ENCODE measurements around the gene ZNF79.

ZNF79 gene

GRCh38 chr9:127423934-127424675 is at the start of gene ZNF79:
Gene ZNF79 (plus strand): TSS chr9:127424382. CDS start chr9:127424788, 406 bp downstream.
- DNase-seq: peak; percentile 80

DNA sequence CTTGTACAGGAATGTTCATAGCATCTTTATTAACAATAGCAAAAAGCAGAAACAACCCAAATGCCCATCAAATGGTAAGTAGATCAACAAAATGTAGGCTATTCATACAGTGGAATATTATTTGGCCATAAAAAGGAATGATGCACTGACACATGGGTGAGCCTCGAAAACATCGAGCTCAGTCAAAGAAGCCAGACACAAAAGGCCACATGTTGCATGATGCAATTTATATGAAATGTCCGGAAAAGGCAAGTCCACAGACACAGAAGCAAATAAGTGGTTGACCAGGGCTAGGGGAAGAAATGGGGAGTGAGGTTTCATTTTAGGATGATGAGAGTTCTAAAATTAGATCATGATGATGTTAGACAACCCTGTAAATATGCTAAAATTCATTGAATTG is 43.7 kb upstream of the ZNF79 start:
- no peak for DNase-seq

DNA sequence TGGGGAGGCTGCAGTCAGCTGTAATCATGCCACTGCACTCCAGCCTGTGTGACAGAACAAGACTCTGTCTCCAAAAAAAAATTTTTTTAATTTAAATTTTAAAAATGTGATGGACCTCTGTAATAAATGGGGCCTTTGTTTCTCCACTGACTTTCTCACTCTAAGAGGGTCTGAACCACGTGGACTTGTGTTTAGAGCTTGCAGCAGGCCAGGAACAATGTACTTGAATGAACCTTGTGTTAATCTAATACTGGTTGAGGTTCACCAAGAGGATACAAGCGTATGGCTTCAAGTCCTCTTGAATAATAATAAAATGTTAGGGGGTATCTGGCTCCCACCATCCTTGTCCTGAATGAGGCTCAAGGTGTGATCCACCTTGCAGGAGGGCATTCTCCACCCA is 41.6 kb upstream of the ZNF79 start:
- DNase-seq: no peak

DNA sequence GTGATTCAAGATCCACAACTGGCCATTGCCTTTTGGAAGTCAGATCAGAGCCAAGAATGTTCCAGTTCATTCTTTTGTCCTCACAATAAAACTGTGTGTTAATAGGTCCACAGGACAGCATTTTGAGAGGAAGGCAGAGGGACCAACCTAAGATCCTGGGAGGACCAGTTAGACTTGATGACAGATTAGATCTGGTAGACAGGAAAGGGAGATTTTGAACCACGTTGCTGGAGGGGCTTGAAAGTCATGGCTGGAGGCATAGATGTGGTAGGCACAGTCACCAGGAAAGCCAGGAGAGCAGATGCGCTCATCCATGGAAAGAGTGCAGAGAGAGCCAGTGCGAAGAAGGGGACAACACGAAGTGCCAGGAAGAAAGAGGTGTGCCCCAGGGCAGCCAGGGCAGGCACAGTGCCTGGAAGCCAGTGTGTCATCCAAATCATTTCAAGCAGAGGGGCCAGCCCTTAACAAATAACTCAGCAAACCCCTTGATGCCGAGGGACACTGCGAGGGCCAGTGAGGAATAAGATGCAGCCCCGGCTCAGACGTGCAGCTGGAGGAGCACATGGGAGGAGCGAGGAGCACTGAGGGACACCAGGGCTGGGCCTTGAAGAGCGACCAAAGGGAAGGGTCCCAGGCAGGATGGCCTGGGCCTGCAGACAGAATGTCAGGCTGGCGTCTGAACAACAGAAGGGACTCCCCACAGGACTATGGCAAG is 40.0 kb upstream of the ZNF79 start:
- no peak for DNase-seq

- no peak for DNase-seq
These were observed 39.3 kb upstream of the ZNF79 start for GRCh38 chr9:127384901-127385300.

- DNase-seq: no peak
These were observed 37.9 kb upstream of the ZNF79 start for GRCh38 chr9:127386249-127386648.

DNA sequence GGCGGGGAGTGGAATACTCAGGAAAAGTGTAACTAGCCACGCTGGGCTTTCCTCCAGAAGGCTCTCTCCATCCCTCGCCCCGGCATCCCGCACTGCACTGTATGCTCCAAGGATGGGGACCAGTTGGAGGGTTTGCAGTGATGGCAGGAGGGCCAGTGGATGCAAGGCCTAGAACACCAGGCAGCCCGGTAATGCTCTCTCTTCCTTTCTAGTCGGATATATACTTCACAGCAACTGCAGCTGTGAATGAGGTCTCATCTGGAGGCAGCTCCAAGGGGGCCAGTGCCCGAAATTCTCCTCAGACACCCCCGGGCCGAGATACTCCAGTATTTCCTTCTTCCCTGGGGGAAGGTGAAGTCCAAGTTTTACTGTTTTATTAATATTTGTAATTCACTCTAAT is 37.2 kb upstream of the ZNF79 start:
- DNase-seq: no peak

GRCh38 chr9:127388037-127388855 is 35.9 kb upstream of the ZNF79 start:
- peak; percentile 75 for DNase-seq

- DNase-seq: no peak
These were observed 35.3 kb upstream of the ZNF79 start for GRCh38 chr9:127388856-127389238.

GRCh38 chr9:127389381-127390247 is 34.6 kb upstream of the ZNF79 start:
- DNase-seq: no peak

- no peak for DNase-seq
These were observed 34.0 kb upstream of the ZNF79 start for GRCh38 chr9:127390248-127390545.

- DNase-seq: no peak
These were observed 33.6 kb upstream of the ZNF79 start for GRCh38 chr9:127390563-127390962.

DNA sequence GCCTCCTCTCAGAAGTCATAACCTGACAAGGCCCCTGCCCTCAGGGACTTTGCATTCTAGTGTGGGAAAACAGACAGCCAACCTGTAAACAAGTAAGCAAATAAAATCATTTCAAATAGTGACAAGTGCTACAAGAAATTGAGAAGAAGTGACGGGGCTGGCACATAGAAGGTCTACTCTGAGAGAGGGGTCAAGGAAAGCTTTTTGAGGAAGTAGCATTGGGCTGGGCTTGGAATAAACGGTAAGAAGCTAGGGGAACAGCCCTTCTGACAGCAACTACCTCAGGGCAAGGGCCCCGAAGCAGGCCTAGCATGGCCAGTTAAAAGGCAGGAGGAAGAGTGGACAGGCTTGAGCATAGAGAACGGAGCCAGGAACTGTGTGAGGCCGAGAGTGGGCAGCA is 32.0 kb upstream of the ZNF79 start:
- DNase-seq: no peak

- DNase-seq: no peak
These were observed 31.2 kb upstream of the ZNF79 start for GRCh38 chr9:127392976-127393375.

GRCh38 chr9:127393645-127394044 is 30.5 kb upstream of the ZNF79 start:
- DNase-seq: no peak

- DNase-seq: no peak
These were observed 28.5 kb upstream of the ZNF79 start for GRCh38 chr9:127395497-127396252.

DNA sequence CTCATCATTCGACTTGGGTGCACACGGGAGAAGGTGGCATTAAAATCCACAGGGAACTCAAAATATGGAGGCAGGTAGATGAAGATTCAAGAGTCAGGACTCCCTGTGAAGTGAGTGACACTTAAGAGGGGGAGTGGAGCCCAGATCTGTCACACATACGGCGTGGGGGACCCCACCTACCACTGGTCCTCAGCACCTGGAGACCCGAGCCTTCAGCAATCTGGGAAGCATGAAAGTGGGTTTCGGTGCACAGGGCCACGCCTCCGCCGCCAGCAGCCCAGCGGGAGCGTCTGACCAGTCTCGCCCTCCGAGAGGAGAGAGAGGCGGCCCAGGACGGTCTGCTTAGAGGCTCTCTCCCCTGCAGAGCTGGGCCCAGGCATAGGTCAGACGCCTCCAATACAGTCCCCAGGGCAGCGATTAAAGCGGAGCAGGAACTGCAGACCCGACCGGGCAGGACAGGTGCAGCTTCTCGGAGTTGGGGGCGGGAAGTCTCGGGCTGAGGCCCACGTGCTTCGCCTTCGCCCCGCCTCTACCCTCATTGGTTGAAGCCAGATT is 27.9 kb upstream of the ZNF79 start:
- DNase-seq: no peak

- peak; percentile 74 for DNase-seq
These were observed 27.2 kb upstream of the ZNF79 start, which contains the start of gene SLC2A8 for GRCh38 chr9:127396808-127397645. Gene SLC2A8 (plus strand): TSS chr9:127397169. CDS start chr9:127397231, 62 bp downstream.

GRCh38 chr9:127397646-127398274 is 26.4 kb upstream of the ZNF79 start:
- peak; percentile 21 for DNase-seq

GRCh38 chr9:127398275-127398647 is 25.9 kb upstream of the ZNF79 start:
- no peak for DNase-seq
